ENCODE data around the gene PROKR1. TPM values are rescaled to one million over a fixed set of nuclear protein-coding genes. Genes with fewer than 3 reads are reported as not detected.

Gene PROKR1
- total and polyA plus RNA-seq, 2 of the 4 experiments (the other 2 are of a cell fraction), result not detected

DNA sequence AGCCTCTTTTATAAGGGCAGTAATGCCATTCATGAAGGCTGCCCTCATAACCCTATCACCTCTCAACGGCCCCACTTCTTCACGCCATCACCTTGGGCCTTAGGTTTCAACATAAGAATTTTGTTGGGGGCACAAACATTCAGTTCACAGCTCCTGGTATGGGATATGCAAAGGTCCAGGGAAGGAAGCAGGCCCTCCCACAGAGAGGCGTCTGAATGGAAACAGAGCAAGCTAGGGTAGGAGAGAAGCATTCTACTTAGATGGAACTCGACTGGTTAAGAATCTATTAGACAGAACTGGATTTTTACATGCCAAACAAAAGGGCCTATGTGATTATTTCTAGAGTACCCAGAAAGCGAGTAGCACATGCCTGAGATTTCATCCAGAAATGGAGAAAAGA lies 42.8 kb downstream of the PROKR1 start:
- WGBS, 2 experiments (ENCODE audit: extremely low coverage in 2 of 2, insufficient read length in 1 of 2), result no CpG with 5 or more reads among the region's 5 CpGs
- Histone ChIP-seq H4K5ac (ENCODE audit: low read depth, low read length) (no peak overlapping the region), H3K9me1 (ENCODE audit: insufficient read depth, low read length) (no peaks in the 10 kb centered on the region), H3K9me3 (ENCODE audit: control insufficient read depth, insufficient read depth, low read length) (no peaks in the 10 kb centered on the region), H3K27ac (ENCODE audit: insufficient read depth, low read length) (no peak overlapping the region), H3K27me3 (ENCODE audit: control insufficient read depth, insufficient read depth, low read length) (peaks cover 22% of the 10 kb centered on the region), H2AK9ac (replicated peaks; ENCODE audit: low read depth, low read length, poor library complexity) (no peak overlapping the region), H3K9ac (ENCODE audit: low read depth, low read length) (no peak overlapping the region), H3K4me3 (ENCODE audit: insufficient read depth, low read depth, low read length) (no peak overlapping the region), H2BK15ac (ENCODE audit: low read depth, low read length) (no peak overlapping the region), H2BK20ac (ENCODE audit: low read depth, low read length) (no peak overlapping the region), H3K23ac (ENCODE audit: low read depth, low read length) (no peak overlapping the region), H3K4me1 (ENCODE audit: control insufficient read depth, insufficient read depth, low read length) (no peaks in the 10 kb centered on the region), H2BK5ac (ENCODE audit: low read depth, low read length, poor library complexity, severe bottlenecking) (no peak overlapping the region), H3K79me1 (ENCODE audit: low read depth in 1 of 2, low read length in 2 of 2) (no peaks in the 10 kb centered on the region), H2BK120ac (ENCODE audit: low read depth, low read length) (no peak overlapping the region), H4K8ac (ENCODE audit: low read depth in 2 of 2, low read length in 2 of 2) (no peak overlapping the region), H3K56ac (ENCODE audit: extremely low read depth, insufficient read depth, low read length) (no peak overlapping the region), H3K4ac (ENCODE audit: low read depth, low read length) (no peak overlapping the region), H3K36me3 (ENCODE audit: control insufficient read depth, insufficient read depth, low read length) (no peaks in the 10 kb centered on the region), H4K91ac (ENCODE audit: insufficient read depth, low read depth, low read length) (no peak overlapping the region), H2AK5ac (ENCODE audit: low read depth, low read length) (no peak overlapping the region), H3K4me2 (ENCODE audit: low read depth, low read length) (no peak overlapping the region), H3K14ac (replicated peaks; ENCODE audit: low read depth, low read length) (no peak overlapping the region), H3K18ac (ENCODE audit: low read depth, low read length) (no peak overlapping the region), H4K20me1 (ENCODE audit: insufficient read depth, low read length) (no peaks in the 10 kb centered on the region), H2AFZ (replicated peaks; ENCODE audit: low read length, poor library complexity) (no peak overlapping the region)
- BruUV-seq (replicated peaks), result no TSS peak
- intact Hi-C loops (cut with micrococcal nuclease), result no loop called here
- POLR2A ChIA-PET (ENCODE audit: unreplicated experiment), result no interaction called here
- ATAC-seq (ENCODE audit: low read depth), result no peak
- no peak for DNase-seq
- in situ Hi-C loops (cut with MboI; ENCODE audit: low sequenced_read_pairs), result no loop called here
- dilution Hi-C loops (cut with HindIII; ENCODE audit: low sequenced_read_pairs, unreplicated experiment), result no loop called here
- TF ChIP-seq RFX5 (IDR thresholded peaks at IDR 0.05; ENCODE audit: low read depth, low read length), result no peak
- TF ChIP-seq BHLHE40 (IDR thresholded peaks at IDR 0.05; ENCODE audit: low read depth, low read length), result no peak
- no peak for TF ChIP-seq RAD21 (IDR thresholded peaks at IDR 0.05; ENCODE audit: low read length)
- no peak for TF ChIP-seq SMC3 (IDR thresholded peaks at IDR 0.05; ENCODE audit: low read depth, low read length)
- TF ChIP-seq FOS (IDR thresholded peaks at IDR 0.05; ENCODE audit: low read depth, low read length), result no peak
- TF ChIP-seq MXI1 (IDR thresholded peaks at IDR 0.05; ENCODE audit: borderline replicate concordance, low read depth, low read length), result no peak
- no peak for TF ChIP-seq MAZ (IDR thresholded peaks at IDR 0.05; ENCODE audit: borderline replicate concordance, low read depth, low read length)
- TF ChIP-seq NFE2L2 (IDR thresholded peaks at IDR 0.05; ENCODE audit: low read depth, low read length), result no peak
- TF ChIP-seq, protein P1, sequence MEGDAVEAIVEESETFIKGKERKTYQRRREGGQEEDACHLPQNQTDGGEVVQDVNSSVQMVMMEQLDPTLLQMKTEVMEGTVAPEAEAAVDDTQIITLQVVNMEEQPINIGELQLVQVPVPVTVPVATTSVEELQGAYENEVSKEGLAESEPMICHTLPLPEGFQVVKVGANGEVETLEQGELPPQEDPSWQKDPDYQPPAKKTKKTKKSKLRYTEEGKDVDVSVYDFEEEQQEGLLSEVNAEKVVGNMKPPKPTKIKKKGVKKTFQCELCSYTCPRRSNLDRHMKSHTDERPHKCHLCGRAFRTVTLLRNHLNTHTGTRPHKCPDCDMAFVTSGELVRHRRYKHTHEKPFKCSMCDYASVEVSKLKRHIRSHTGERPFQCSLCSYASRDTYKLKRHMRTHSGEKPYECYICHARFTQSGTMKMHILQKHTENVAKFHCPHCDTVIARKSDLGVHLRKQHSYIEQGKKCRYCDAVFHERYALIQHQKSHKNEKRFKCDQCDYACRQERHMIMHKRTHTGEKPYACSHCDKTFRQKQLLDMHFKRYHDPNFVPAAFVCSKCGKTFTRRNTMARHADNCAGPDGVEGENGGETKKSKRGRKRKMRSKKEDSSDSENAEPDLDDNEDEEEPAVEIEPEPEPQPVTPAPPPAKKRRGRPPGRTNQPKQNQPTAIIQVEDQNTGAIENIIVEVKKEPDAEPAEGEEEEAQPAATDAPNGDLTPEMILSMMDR (conservative IDR thresholded peaks at IDR 0.05; ENCODE audit: low read depth, low read length), result no peak
- TF ChIP-seq CEBPB (IDR thresholded peaks at IDR 0.05; ENCODE audit: low read depth, low read length), result no peak
- CTCF ChIA-PET, result no interaction called here

Measured in IMR-90 (cell line).